SK-N-SH (cell line): ENCODE results near the gene DRD4. TPM values are rescaled to one million over a fixed set of nuclear protein-coding genes. Genes with fewer than 3 reads are reported as not detected.

Source experiments
- CTCF ChIA-PET: fragments of 300-600, 350-600 bp; formaldehyde crosslinking; extraction: SDS; loops from one replicate; lab custom pipeline; 2021; lab: Yijun Ruan, JAX
- POLR2A ChIA-PET: fragments of 350-600 bp; sonication (Branson Sonifier 250); formaldehyde crosslinking; extraction: SDS; loops from one replicate; lab custom pipeline; 2020; ENCODE audit warnings: antibody characterized with exemption, inconsistent platforms; lab: Yijun Ruan, JAX
- DNase-seq: peaks from one replicate; pipeline ENCODE4 v3.0.0; 2012
- H2AFZ ChIP-seq: fragments of 200-600 bp; sonication (generic); 2 replicates; pipeline ENCODE4 v1.8.1; 2016; ENCODE audit warnings: antibody characterized with exemption, mild to moderate bottlenecking, low read depth
- H3F3A ChIP-seq: fragments of 200-600 bp; sonication (generic); replicated peaks from 2 replicates; pipeline ENCODE3; 2016; ENCODE audit warnings: antibody characterized with exemption, mild to moderate bottlenecking; ENCODE audit not compliant: insufficient read depth
- H3K27ac ChIP-seq, 2 experiments: fragments of 200-500 bp in 1 of 2; fragments of 200-600 bp in 1 of 2; sonication (Bioruptor generic) in 1 of 2; sonication (generic), shearing (Covaris generic) in 1 of 2; 2 replicates each; pipeline versions ENCODE4 v1.5.1 to v1.6.1; 2014 to 2016; ENCODE audit warnings: low read depth in 2 of 2, inconsistent platforms in 1 of 2, low read length in 1 of 2, mild to moderate bottlenecking in 1 of 2, mixed read lengths in 1 of 2
- H3K27me3 ChIP-seq: fragments of 200-600 bp; sonication (generic), shearing (Covaris generic); 2 replicates; pipeline ENCODE4 v1.6.1; 2016; ENCODE audit warnings: mixed run types; ENCODE audit not compliant: insufficient read depth
- H3K36me3 ChIP-seq, 2 experiments: fragments of 200-500 bp in 1 of 2; fragments of 200-600 bp in 1 of 2; sonication (Bioruptor generic) in 1 of 2; sonication (generic) in 1 of 2; replicated peaks in 1 of 2; 2 replicates each; pipeline versions ENCODE3 to v1.5.1; 2014 to 2016; ENCODE audit warnings: low read length in 1 of 2, mild to moderate bottlenecking in 1 of 2; ENCODE audit not compliant: insufficient read depth in 2 of 2, control insufficient read depth in 1 of 2
- H3K4me1 ChIP-seq, 2 experiments: fragments of 200-500 bp in 1 of 2; fragments of 200-600 bp in 1 of 2; sonication (Bioruptor generic) in 1 of 2; sonication (generic), shearing (Covaris generic) in 1 of 2; 2 replicates each; pipeline versions ENCODE4 v1.5.1 to v1.6.1; 2014 to 2016; ENCODE audit warnings: low read depth in 1 of 2, low read length in 1 of 2, mixed run types in 1 of 2; ENCODE audit not compliant: insufficient read depth in 2 of 2, control insufficient read depth in 1 of 2
- H3K4me2 ChIP-seq: fragments of 200-600 bp; sonication (generic), shearing (Covaris generic); 2 replicates; pipeline ENCODE4 v1.6.1; 2017; ENCODE audit warnings: mixed run types
- H3K4me3 ChIP-seq, 2 experiments: fragments of 200-500 bp in 1 of 2; fragments of 200-600 bp in 1 of 2; sonication (Bioruptor generic) in 1 of 2; sonication (generic), shearing (Covaris generic) in 1 of 2; 2 replicates each; pipeline versions ENCODE4 v1.5.1 to v1.8.1; 2014 to 2016; ENCODE audit warnings: low read depth in 2 of 2, inconsistent platforms in 1 of 2, low read length in 1 of 2, mild to moderate bottlenecking in 1 of 2, mixed read lengths in 1 of 2, moderate library complexity in 1 of 2
- H3K79me2 ChIP-seq: fragments of 200-600 bp; sonication (generic); 2 replicates; pipeline ENCODE4 v1.8.1; 2017; ENCODE audit warnings: mild to moderate bottlenecking; ENCODE audit not compliant: insufficient read depth
- H3K9ac ChIP-seq: fragments of 200-600 bp; sonication (generic); 2 replicates; pipeline ENCODE4 v1.6.1; 2017; ENCODE audit warnings: mixed run types
- H3K9me2 ChIP-seq: fragments of 200-600 bp; sonication (generic); 2 replicates; pipeline ENCODE4 v1.6.1; 2017; ENCODE audit warnings: mixed run types
- H3K9me3 ChIP-seq: fragments of 200-600 bp; sonication (generic); 2 replicates; pipeline ENCODE4 v1.6.1; 2017; ENCODE audit warnings: mixed run types, mild to moderate bottlenecking, moderate library complexity
- H4K20me1 ChIP-seq: fragments of 200-600 bp; sonication (generic); 2 replicates; pipeline ENCODE4 v1.6.1; 2017; ENCODE audit warnings: mild to moderate bottlenecking, mixed run types; ENCODE audit not compliant: insufficient read depth
- CHD2 ChIP-seq: fragments of 150-350 bp; IDR thresholded peaks from 2 replicates; pipeline ENCODE4 v1.6.1; 2018; ENCODE audit warnings: low read length; ENCODE audit not compliant: partially characterized antibody
- EP300 ChIP-seq, 2 experiments: IDR thresholded peaks; 2 replicates each; pipeline versions ENCODE4 v1.4.0 to v1.6.1; 2012; ENCODE audit warnings: borderline replicate concordance in 1 of 2, low read depth in 1 of 2, low read length in 1 of 2
- EZH2phosphoT487 ChIP-seq: fragments of 200-600 bp; sonication (generic); IDR thresholded peaks from 2 replicates; pipeline ENCODE4 v1.6.1; 2017; ENCODE audit warnings: low read depth, mixed run types, mild to moderate bottlenecking, antibody characterized with exemption, moderate library complexity, borderline replicate concordance
- GABPA ChIP-seq: IDR thresholded peaks from 2 replicates; pipeline ENCODE4 v1.4.0; 2012; ENCODE audit warnings: low read depth, mild to moderate bottlenecking
- IRF3 ChIP-seq: fragments of 150-350 bp; IDR thresholded peaks from 2 replicates; pipeline ENCODE4 v1.6.1; 2016; ENCODE audit warnings: mild to moderate bottlenecking, low read depth, low read length
- JUND ChIP-seq: IDR thresholded peaks from 2 replicates; pipeline ENCODE4 v1.4.0; 2012
- MEF2A ChIP-seq: IDR thresholded peaks from 2 replicates; pipeline ENCODE4 v1.4.0; 2012; ENCODE audit warnings: low read depth, borderline replicate concordance
- NFIC ChIP-seq: IDR thresholded peaks from 2 replicates; pipeline ENCODE4 v1.4.0; 2012; ENCODE audit warnings: borderline replicate concordance
- POLR2AphosphoS5 ChIP-seq: IDR thresholded peaks from 2 replicates; pipeline ENCODE4 v1.6.1; 2012; ENCODE audit warnings: low read depth, low read length
- RCOR1 ChIP-seq: fragments of 150-350 bp; IDR thresholded peaks from 2 replicates; pipeline ENCODE4 v1.6.1; 2017; ENCODE audit warnings: antibody characterized with exemption, low read length
- SIN3A ChIP-seq: IDR thresholded peaks from 2 replicates; pipeline ENCODE4 v1.6.1; 2012; ENCODE audit warnings: low read depth, mild to moderate bottlenecking, low read length, moderate library complexity, borderline replicate concordance
- TEAD4 ChIP-seq: IDR thresholded peaks from 2 replicates; pipeline ENCODE4 v1.4.0; 2012; ENCODE audit warnings: mild to moderate bottlenecking, borderline replicate concordance; ENCODE audit not compliant: insufficient read depth
- USF1 ChIP-seq: IDR thresholded peaks from 2 replicates; pipeline ENCODE4 v1.4.0; 2012; ENCODE audit warnings: low read depth, borderline replicate concordance
- YY1 ChIP-seq: IDR thresholded peaks from 2 replicates; pipeline ENCODE4 v1.4.0; 2012; ENCODE audit warnings: low read depth, mild to moderate bottlenecking
- WGBS: methylation state at CpG from one replicate; pipeline ENCODE4 v1.1.6; 2017; ENCODE audit warnings: low lambda C conversion rate; 5-methylcytosine and 5-hydroxymethylcytosine counted together
- polyA plus RNA-seq, 3 experiments: library from polyadenylated mRNA; depleted of rRNA; stranded (reverse); fragments of >200 nt; gene quantifications; 2 replicates each; pipeline ENCODE4 v1.2.3, GENCODE V29; 2012

DRD4 gene
- polyA plus RNA-seq, 1 of the 3 experiments (the other 2 are of a cell fraction) = not detected

GRCh38 chr11:603154-603553 is 33.9 kb upstream of the DRD4 start (continued):
- TF ChIP-seq USF1 = no peak
- TF ChIP-seq MEF2A = no peak
- TF ChIP-seq EZH2phosphoT487 = no peak
- TF ChIP-seq CHD2 = no peak
- no peak for TF ChIP-seq TEAD4
- TF ChIP-seq RCOR1 = no peak

GRCh38 chr11:605286-606129 is 31.6 kb upstream of the DRD4 start:
- H3K9me2 ChIP-seq = no peaks in the 10 kb centered on the region
- H3K4me3 ChIP-seq = no peak overlapping the region
- H2AFZ ChIP-seq = no peak overlapping the region
- DNase-seq = no peak
- peaks cover under 1% of the 10 kb centered on the region for H3F3A ChIP-seq
- peak overlapping the region; percentile 47; the same call in 1 of the 2 replicates for H3K4me2 ChIP-seq
- H3K36me3 ChIP-seq = peaks cover 40 to 75% of the 10 kb centered on the region in 2 experiments
- H3K9me3 ChIP-seq = no peaks in the 10 kb centered on the region
- H3K4me1 ChIP-seq = peaks cover 4 to 14% of the 10 kb centered on the region in 2 experiments; a peak in 1 of 4 replicates
- CTCF ChIA-PET = interaction anchor here (1.1 to 2.3 kb wide), 2 partner anchors 9 to 51 kb away, joined by 5 to 10 read pairs; no protein-coding TSS in a partner anchor
- H4K20me1 ChIP-seq = peaks cover 15% of the 10 kb centered on the region; the same call in 1 of the 2 replicates
- TF ChIP-seq CHD2 = no peak
- no peak for TF ChIP-seq POLR2AphosphoS5
- TF ChIP-seq JUND = no peak
- no peak for TF ChIP-seq GABPA
- peak overlapping the region; percentile 57 to 73; a peak in 2 of 4 replicates for H3K27ac ChIP-seq
- no peak overlapping the region for H3K9ac ChIP-seq
- POLR2A ChIA-PET = no interaction called here
- peaks cover 11% of the 10 kb centered on the region; the same call in 1 of the 2 replicates for H3K79me2 ChIP-seq
- no peaks in the 10 kb centered on the region for H3K27me3 ChIP-seq
- 93% methylated on average over 19 of the region's 33 CpGs for WGBS

GRCh38 chr11:606245-606644 is 30.8 kb upstream of the DRD4 start:
- Histone ChIP-seq H3K4me1 (peaks cover 4 to 14% of the 10 kb centered on the region in 2 experiments; a peak in 1 of 4 replicates), H3K9me3 (no peaks in the 10 kb centered on the region), H3F3A (peaks cover 6% of the 10 kb centered on the region), H3K27me3 (no peaks in the 10 kb centered on the region), H2AFZ (no peak overlapping the region), H3K4me3 (no peak overlapping the region), H3K36me3 (peaks cover 44 to 82% of the 10 kb centered on the region in 2 experiments), H3K9me2 (no peaks in the 10 kb centered on the region), H3K4me2 (peak overlapping the region; percentile 47; the same call in 1 of the 2 replicates), H3K27ac (peak overlapping the region; percentile 57 to 73; a peak in 2 of 4 replicates), H3K79me2 (peaks cover 11% of the 10 kb centered on the region; the same call in 1 of the 2 replicates), H4K20me1 (peaks cover 15% of the 10 kb centered on the region; the same call in 1 of the 2 replicates)
- ChIA-PET CTCF (interaction anchor here (0.7 to 2.3 kb wide), 3 partner anchors 10 to 118 kb away, joined by 3 to 10 read pairs (median 5); no protein-coding TSS in a partner anchor), POLR2A (interaction anchor here (1.6 kb wide), 1 partner anchor 9 kb away, joined by 3 read pairs; the partner anchor contains the start of gene IRF7)
- no CpG with 5 or more reads among the region's 19 CpGs for WGBS
- peak; percentile 92 for DNase-seq
- TF ChIP-seq SIN3A (no peak), IRF3 (no peak), CHD2 (peak; percentile 14), YY1 (no peak), NFIC (0 out of 2 replicates have a peak, but pooled peaks have one; percentile 21), EP300 (IDR thresholded peaks at IDR 0.05; ENCODE audit: borderline replicate concordance in 1 of 2, low read depth in 1 of 2, low read length in 1 of 2) (no peak), USF1 (no peak)
- TF ChIP-seq, all 33 proteins: peak for 2
- no peak overlapping the region for H3K9ac ChIP-seq
